ENCODE results near the gene GTF2H2C.
"Not testable (repeated sequence)": the region's sequence is repeated elsewhere in the genome, so short reads cannot be mapped to it uniquely, and the experiment has no call there.

Gene GTF2H2C

GRCh38 chr5:69559908-69560330, at the start of gene GTF2H2C:
Gene GTF2H2C (plus strand): TSS chr5:69560191. CDS start chr5:69565133, 4,942 bp downstream.
- in situ Hi-C loops (cut with MboI; ENCODE audit: low sequenced_read_pairs) = not testable (repeated sequence)

GRCh38 chr5:69510694-69511093, 49.3 kb upstream of the GTF2H2C start:
- in situ Hi-C loops (cut with MboI; ENCODE audit: low sequenced_read_pairs) = no loop called here

GRCh38 chr5:69512740-69513260, 47.2 kb upstream of the GTF2H2C start:
- in situ Hi-C loops (cut with MboI; ENCODE audit: low sequenced_read_pairs) = no loop called here

GRCh38 chr5:69515570-69515969, 44.4 kb upstream of the GTF2H2C start:
- in situ Hi-C loops (cut with MboI; ENCODE audit: low sequenced_read_pairs) = not testable (repeated sequence)

GRCh38 chr5:69516769-69517168, 43.2 kb upstream of the GTF2H2C start:
- in situ Hi-C loops (cut with MboI; ENCODE audit: low sequenced_read_pairs) = no loop called here

- in situ Hi-C loops (cut with MboI; ENCODE audit: low sequenced_read_pairs) = no loop called here
Measured at GRCh38 chr5:69517763-69518212, 42.2 kb upstream of the GTF2H2C start.

GRCh38 chr5:69519285-69519684, 40.7 kb upstream of the GTF2H2C start:
- in situ Hi-C loops (cut with MboI; ENCODE audit: low sequenced_read_pairs) = no loop called here

- in situ Hi-C loops (cut with MboI; ENCODE audit: low sequenced_read_pairs) = no loop called here
Measured at GRCh38 chr5:69522035-69522434, 38.0 kb upstream of the GTF2H2C start.

- in situ Hi-C loops (cut with MboI; ENCODE audit: low sequenced_read_pairs) = no loop called here
Measured at GRCh38 chr5:69525490-69525889, 34.5 kb upstream of the GTF2H2C start.

GRCh38 chr5:69526660-69527059, 33.3 kb upstream of the GTF2H2C start:
- in situ Hi-C loops (cut with MboI; ENCODE audit: low sequenced_read_pairs) = no loop called here

- in situ Hi-C loops (cut with MboI; ENCODE audit: low sequenced_read_pairs) = no loop called here
Measured at GRCh38 chr5:69527128-69527770, 32.7 kb upstream of the GTF2H2C start.

GRCh38 chr5:69528035-69528434, 32.0 kb upstream of the GTF2H2C start:
- in situ Hi-C loops (cut with MboI; ENCODE audit: low sequenced_read_pairs) = no loop called here

- in situ Hi-C loops (cut with MboI; ENCODE audit: low sequenced_read_pairs) = no loop called here
Measured at GRCh38 chr5:69528609-69529008, 31.4 kb upstream of the GTF2H2C start.

- in situ Hi-C loops (cut with MboI; ENCODE audit: low sequenced_read_pairs) = no loop called here
Measured at GRCh38 chr5:69530561-69531405, 29.2 kb upstream of the GTF2H2C start.

GRCh38 chr5:69531406-69531801, 28.6 kb upstream of the GTF2H2C start:
- in situ Hi-C loops (cut with MboI; ENCODE audit: low sequenced_read_pairs) = no loop called here

GRCh38 chr5:69537911-69538310, 22.1 kb upstream of the GTF2H2C start:
- in situ Hi-C loops (cut with MboI; ENCODE audit: low sequenced_read_pairs) = not testable (repeated sequence)

GRCh38 chr5:69538735-69539134, 21.3 kb upstream of the GTF2H2C start:
- in situ Hi-C loops (cut with MboI; ENCODE audit: low sequenced_read_pairs) = not testable (repeated sequence)

- in situ Hi-C loops (cut with MboI; ENCODE audit: low sequenced_read_pairs) = not testable (repeated sequence)
Measured at GRCh38 chr5:69541347-69541746, 18.6 kb upstream of the GTF2H2C start.

- in situ Hi-C loops (cut with MboI; ENCODE audit: low sequenced_read_pairs) = not testable (repeated sequence)
Measured at GRCh38 chr5:69542838-69543618, 17.0 kb upstream of the GTF2H2C start.

- in situ Hi-C loops (cut with MboI; ENCODE audit: low sequenced_read_pairs) = not testable (repeated sequence)
Measured at GRCh38 chr5:69544602-69545001, 15.4 kb upstream of the GTF2H2C start.
